ENCODE data around the gene SOX2.

The SOX2 gene

DNA sequence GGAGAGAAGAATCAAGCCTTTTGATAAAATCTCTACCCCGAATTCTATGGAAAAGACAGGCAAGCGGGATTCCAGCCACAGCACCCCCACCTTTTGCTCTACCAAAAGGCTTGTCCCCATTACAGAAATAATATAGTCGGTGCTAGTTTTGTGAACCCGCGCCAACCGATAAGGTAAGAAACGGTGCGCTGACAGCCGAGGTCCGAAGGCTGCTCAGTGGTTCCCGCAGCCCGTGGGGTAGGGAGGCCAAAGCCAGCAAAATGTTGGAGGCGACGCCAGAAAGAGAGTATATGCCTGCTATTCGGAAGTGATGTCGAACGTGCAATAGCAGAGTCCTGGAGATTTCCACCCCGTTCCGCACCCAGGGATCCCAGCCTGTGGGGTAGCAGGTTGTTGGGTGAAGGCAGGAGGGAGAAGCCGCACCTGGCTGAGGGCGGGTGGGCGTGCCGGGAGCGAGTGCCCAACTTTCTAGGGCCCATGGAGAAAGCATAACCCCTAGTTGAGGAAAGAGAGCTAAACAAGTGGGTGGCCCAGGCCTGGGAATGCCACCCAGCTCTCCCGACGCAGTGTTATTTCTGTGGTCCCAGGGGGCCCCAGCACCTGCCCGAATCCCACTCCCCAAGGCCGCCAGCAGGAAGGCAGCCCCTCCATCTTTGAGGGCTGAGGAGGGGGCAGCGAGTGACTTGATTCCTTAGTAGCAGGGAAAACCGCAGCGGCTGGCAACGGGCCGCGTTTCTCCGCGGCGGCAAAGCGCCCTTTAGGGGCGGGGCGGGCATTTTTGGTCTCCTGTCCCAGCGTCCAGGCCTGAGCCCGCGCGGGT is 7.9 kb upstream of the SOX2 start:
- peaks cover 17% of the 10 kb centered on the region for H3K27me3 ChIP-seq (ENCODE audit: control insufficient read depth, low read length)
- TF ChIP-seq EZH2phosphoT487 (IDR thresholded peaks at IDR 0.05; ENCODE audit: borderline replicate concordance, low read length), result no peak
- TF ChIP-seq, protein P1, sequence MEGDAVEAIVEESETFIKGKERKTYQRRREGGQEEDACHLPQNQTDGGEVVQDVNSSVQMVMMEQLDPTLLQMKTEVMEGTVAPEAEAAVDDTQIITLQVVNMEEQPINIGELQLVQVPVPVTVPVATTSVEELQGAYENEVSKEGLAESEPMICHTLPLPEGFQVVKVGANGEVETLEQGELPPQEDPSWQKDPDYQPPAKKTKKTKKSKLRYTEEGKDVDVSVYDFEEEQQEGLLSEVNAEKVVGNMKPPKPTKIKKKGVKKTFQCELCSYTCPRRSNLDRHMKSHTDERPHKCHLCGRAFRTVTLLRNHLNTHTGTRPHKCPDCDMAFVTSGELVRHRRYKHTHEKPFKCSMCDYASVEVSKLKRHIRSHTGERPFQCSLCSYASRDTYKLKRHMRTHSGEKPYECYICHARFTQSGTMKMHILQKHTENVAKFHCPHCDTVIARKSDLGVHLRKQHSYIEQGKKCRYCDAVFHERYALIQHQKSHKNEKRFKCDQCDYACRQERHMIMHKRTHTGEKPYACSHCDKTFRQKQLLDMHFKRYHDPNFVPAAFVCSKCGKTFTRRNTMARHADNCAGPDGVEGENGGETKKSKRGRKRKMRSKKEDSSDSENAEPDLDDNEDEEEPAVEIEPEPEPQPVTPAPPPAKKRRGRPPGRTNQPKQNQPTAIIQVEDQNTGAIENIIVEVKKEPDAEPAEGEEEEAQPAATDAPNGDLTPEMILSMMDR (IDR thresholded peaks at IDR 0.05; ENCODE audit: low read depth, low read length, poor library complexity, severe bottlenecking), result no peak
- no peaks in the 10 kb centered on the region for H3K9me2 ChIP-seq (replicated peaks; ENCODE audit: control insufficient read depth, low read length)
- no peaks in the 10 kb centered on the region for H4K20me1 ChIP-seq (ENCODE audit: control insufficient read depth, insufficient read depth, low read depth, low read length)
- H3K4me3 ChIP-seq (ENCODE audit: low read length), result no peak overlapping the region
- no peak overlapping the region for H3K27ac ChIP-seq (ENCODE audit: low read depth, low read length)
- no peaks in the 10 kb centered on the region for H3K79me2 ChIP-seq (ENCODE audit: control insufficient read depth, low read length)
- H3F3A ChIP-seq (ENCODE audit: control insufficient read depth, insufficient read depth), result no peaks in the 10 kb centered on the region; the same call in 1 of the 2 replicates
- H3K4me2 ChIP-seq (ENCODE audit: low read length), result no peak overlapping the region
- no peaks in the 10 kb centered on the region for H3K36me3 ChIP-seq (ENCODE audit: control insufficient read depth, low read length)
- peaks cover 49% of the 10 kb centered on the region for H3K4me1 ChIP-seq (ENCODE audit: control insufficient read depth, low read length)
- H3K9me3 ChIP-seq (ENCODE audit: control insufficient read depth, insufficient read depth, low read length), result no peaks in the 10 kb centered on the region

- Histone ChIP-seq H3K4me2 (ENCODE audit: low read length) (no peak overlapping the region), H3K4me3 (ENCODE audit: low read length) (no peak overlapping the region), H3K27ac (ENCODE audit: low read depth, low read length) (no peak overlapping the region), H3K9me3 (ENCODE audit: control insufficient read depth, insufficient read depth, low read length) (no peaks in the 10 kb centered on the region), H3K9me2 (replicated peaks; ENCODE audit: control insufficient read depth, low read length) (no peaks in the 10 kb centered on the region), H3F3A (ENCODE audit: control insufficient read depth, insufficient read depth) (no peaks in the 10 kb centered on the region; the same call in 1 of the 2 replicates), H4K20me1 (ENCODE audit: control insufficient read depth, insufficient read depth, low read depth, low read length) (no peaks in the 10 kb centered on the region), H3K4me1 (ENCODE audit: control insufficient read depth, low read length) (peaks cover 42% of the 10 kb centered on the region), H3K79me2 (ENCODE audit: control insufficient read depth, low read length) (no peaks in the 10 kb centered on the region), H3K36me3 (ENCODE audit: control insufficient read depth, low read length) (no peaks in the 10 kb centered on the region), H3K27me3 (ENCODE audit: control insufficient read depth, low read length) (peaks cover 17% of the 10 kb centered on the region)
- TF ChIP-seq, protein P1 (IDR thresholded peaks at IDR 0.05; ENCODE audit: low read depth, low read length, poor library complexity, severe bottlenecking), result no peak
- no peak for TF ChIP-seq EZH2phosphoT487 (IDR thresholded peaks at IDR 0.05; ENCODE audit: borderline replicate concordance, low read length)
Observed at GRCh38 chr3:181704421-181705085, 7.2 kb upstream of the SOX2 start.

- H3K4me2 ChIP-seq (ENCODE audit: low read length), result no peak overlapping the region
- H3K36me3 ChIP-seq (ENCODE audit: control insufficient read depth, low read length), result no peaks in the 10 kb centered on the region
- H3K9me2 ChIP-seq (replicated peaks; ENCODE audit: control insufficient read depth, low read length), result no peaks in the 10 kb centered on the region
- H3K27ac ChIP-seq (ENCODE audit: low read depth, low read length), result no peak overlapping the region
- no peaks in the 10 kb centered on the region for H4K20me1 ChIP-seq (ENCODE audit: control insufficient read depth, insufficient read depth, low read depth, low read length)
- TF ChIP-seq EZH2phosphoT487 (IDR thresholded peaks at IDR 0.05; ENCODE audit: borderline replicate concordance, low read length), result no peak
- H3K27me3 ChIP-seq (ENCODE audit: control insufficient read depth, low read length), result peaks cover 22% of the 10 kb centered on the region
- H3K4me3 ChIP-seq (ENCODE audit: low read length), result no peak overlapping the region
- no peaks in the 10 kb centered on the region; the same call in 1 of the 2 replicates for H3F3A ChIP-seq (ENCODE audit: control insufficient read depth, insufficient read depth)
- H3K4me1 ChIP-seq (ENCODE audit: control insufficient read depth, low read length), result peaks cover 42% of the 10 kb centered on the region
- no peaks in the 10 kb centered on the region for H3K79me2 ChIP-seq (ENCODE audit: control insufficient read depth, low read length)
- H3K9me3 ChIP-seq (ENCODE audit: control insufficient read depth, insufficient read depth, low read length), result no peaks in the 10 kb centered on the region
Observed at GRCh38 chr3:181705086-181705480, 6.6 kb upstream of the SOX2 start.

DNA sequence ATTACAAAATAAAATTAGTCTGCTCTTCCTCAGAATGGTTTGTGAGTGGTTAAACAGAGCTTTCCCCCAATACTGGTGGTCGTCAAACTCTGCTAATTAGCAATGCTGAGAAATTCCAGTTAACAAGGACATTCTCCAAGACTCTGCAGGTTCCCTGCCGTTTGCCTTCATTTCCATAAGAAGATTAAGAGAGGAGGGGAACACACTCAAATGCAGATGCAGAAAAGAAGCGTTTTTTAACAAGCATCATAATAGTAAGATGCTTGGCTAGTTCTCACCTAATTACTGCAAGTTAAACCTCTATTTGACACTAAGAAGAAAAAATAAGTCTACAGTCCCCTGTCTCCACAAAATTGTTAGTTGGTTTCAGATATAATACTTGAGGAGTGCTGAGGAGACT is 3.7 kb upstream of the SOX2 start:
- Histone ChIP-seq H3K27me3 (ENCODE audit: control insufficient read depth, low read length) (peaks cover 40% of the 10 kb centered on the region), H3K79me2 (ENCODE audit: control insufficient read depth, low read length) (no peaks in the 10 kb centered on the region), H3K36me3 (ENCODE audit: control insufficient read depth, low read length) (no peaks in the 10 kb centered on the region), H3K27ac (ENCODE audit: low read depth, low read length) (no peak overlapping the region), H3K9me2 (replicated peaks; ENCODE audit: control insufficient read depth, low read length) (no peaks in the 10 kb centered on the region), H3K4me1 (ENCODE audit: control insufficient read depth, low read length) (peaks cover 37% of the 10 kb centered on the region), H3F3A (ENCODE audit: control insufficient read depth, insufficient read depth) (no peaks in the 10 kb centered on the region), H3K9me3 (ENCODE audit: control insufficient read depth, insufficient read depth, low read length) (no peaks in the 10 kb centered on the region), H3K4me3 (ENCODE audit: low read length) (no peak overlapping the region), H3K4me2 (ENCODE audit: low read length) (no peak overlapping the region), H4K20me1 (ENCODE audit: control insufficient read depth, insufficient read depth, low read depth, low read length) (no peaks in the 10 kb centered on the region)
- TF ChIP-seq, protein P1 (IDR thresholded peaks at IDR 0.05; ENCODE audit: low read depth, low read length, poor library complexity, severe bottlenecking), result no peak
- TF ChIP-seq EZH2phosphoT487 (IDR thresholded peaks at IDR 0.05; ENCODE audit: borderline replicate concordance, low read length), result no peak
